GM13977 (cell line): ENCODE measurements around the gene DCXR.

Source experiments
- DNase-seq: peaks from one replicate; pipeline ENCODE4 v3.0.0; 2012; ENCODE audit warnings: low spot score
- in situ Hi-C: fragments of 300-500 bp; cut with MboI; formaldehyde crosslinking; loops from one replicate; pipeline ENCODE4 v1.12.0; 2022; ENCODE audit warnings: low sequenced_read_pairs, low pct_unique_long_range_greater_than_20kb, mixed read lengths, inconsistent platforms; ENCODE audit not compliant: unreplicated experiment
- TF ChIP-seq, protein P1 (sequence below): IDR thresholded peaks from 2 replicates; pipeline ENCODE4 v1.5.1; 2012; ENCODE audit warnings: mild to moderate bottlenecking, control low read depth; ENCODE audit not compliant: insufficient read depth; ENCODE audit errors: extremely low read depth, missing control alignments

DCXR gene

DNA sequence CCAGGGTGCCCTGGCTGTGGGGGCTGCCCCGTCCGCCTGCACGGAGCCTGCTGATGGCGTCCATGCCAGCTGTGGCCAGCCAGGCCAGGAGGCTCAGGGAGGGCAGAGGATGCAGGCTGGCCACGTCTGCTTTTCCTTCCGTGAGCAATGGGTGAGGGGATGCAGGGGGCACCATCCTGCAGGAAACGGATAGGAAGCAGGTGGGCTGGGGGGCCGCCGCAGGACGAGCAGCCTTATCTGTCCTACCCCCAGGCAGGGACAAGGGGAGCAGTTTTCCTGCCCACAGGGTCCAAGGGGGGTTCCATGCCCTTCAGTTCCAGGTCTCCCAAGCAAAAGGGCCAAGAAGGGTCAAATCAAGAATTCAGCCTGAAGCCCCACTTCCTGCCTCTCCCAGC is 21.4 kb upstream of the DCXR start:
- no peak for DNase-seq
- TF ChIP-seq, protein P1, sequence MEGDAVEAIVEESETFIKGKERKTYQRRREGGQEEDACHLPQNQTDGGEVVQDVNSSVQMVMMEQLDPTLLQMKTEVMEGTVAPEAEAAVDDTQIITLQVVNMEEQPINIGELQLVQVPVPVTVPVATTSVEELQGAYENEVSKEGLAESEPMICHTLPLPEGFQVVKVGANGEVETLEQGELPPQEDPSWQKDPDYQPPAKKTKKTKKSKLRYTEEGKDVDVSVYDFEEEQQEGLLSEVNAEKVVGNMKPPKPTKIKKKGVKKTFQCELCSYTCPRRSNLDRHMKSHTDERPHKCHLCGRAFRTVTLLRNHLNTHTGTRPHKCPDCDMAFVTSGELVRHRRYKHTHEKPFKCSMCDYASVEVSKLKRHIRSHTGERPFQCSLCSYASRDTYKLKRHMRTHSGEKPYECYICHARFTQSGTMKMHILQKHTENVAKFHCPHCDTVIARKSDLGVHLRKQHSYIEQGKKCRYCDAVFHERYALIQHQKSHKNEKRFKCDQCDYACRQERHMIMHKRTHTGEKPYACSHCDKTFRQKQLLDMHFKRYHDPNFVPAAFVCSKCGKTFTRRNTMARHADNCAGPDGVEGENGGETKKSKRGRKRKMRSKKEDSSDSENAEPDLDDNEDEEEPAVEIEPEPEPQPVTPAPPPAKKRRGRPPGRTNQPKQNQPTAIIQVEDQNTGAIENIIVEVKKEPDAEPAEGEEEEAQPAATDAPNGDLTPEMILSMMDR = no peak
- in situ Hi-C loops = no loop called here

DNA sequence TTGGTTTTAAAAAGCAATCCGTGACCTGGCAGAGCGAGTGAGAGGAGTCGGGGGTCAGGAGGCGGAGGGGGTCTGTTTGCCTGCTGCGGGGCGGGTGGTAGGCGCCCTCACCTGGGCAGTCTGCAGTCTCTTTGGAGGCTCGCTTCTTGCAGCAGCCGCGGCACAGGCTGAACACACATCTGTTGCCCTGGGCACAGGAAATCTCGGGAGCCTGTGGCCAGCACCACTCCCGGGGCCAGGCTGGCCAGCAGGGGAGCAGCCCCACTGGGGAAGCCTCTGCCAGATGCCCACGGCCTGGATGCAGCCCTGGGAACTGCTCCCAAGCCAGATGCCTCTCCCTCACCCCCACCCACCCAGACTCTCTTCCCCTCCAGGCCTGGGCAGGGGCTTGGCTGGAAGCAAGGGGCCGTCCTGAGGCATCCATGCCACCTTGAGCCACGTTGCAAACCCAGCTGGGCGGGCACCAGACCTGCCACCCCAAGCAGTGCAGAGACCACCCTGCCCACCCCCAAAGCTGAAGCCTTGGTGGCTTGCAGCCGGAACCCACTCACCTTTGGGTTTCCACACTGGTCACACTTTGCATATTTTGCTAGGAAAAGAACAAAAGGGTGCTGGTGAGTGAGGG is 20.8 kb upstream of the DCXR start:
- TF ChIP-seq, protein P1 = no peak
- DNase-seq = no peak
- in situ Hi-C loops = no loop called here

DNA sequence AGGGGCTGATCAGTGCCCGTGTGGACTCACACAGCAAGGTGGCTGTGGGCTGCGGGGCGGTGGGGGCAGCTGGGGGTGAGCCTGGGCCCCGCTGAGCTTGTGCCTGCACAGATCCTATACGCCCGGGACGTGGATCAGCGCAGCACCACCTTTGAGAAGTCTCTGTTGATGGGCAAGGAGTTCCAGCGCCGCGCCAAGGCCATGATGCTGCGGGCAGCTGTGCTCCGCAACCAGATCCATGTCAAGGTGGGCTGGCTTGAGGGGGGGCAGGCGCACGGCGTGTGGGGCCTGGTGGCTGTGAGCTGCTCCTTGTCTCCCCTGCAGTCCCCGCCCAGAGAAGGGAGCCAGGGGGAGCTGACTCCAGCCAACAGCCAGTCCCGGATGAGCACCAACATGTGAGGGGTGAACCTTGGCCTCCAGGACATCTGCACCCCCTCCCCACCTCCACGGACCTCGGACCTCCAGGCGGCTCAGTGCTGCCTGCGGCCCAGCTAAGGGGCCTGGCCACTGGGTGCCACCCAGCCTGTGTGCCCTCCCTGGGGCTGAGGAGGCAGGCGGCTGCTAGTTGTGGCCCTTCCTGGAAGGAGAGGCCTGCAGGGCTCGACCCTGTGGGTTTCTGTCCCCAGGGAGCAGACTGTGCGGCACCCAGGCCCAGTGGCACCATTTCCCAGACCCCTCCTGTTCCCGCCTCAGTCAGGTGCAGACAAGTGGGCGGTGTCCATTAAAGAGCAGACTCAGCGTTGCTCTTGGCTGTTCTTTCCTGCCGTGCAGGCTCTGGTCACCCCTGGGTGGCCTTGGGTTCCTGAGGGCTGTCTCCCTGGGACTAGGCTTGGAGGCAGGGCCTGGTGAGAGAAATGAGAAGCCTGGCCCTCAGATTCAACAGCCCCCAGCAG is 19.5 kb upstream of the DCXR start:
- TF ChIP-seq, protein P1 = no peak
- in situ Hi-C loops = no loop called here
- no peak for DNase-seq

DNA sequence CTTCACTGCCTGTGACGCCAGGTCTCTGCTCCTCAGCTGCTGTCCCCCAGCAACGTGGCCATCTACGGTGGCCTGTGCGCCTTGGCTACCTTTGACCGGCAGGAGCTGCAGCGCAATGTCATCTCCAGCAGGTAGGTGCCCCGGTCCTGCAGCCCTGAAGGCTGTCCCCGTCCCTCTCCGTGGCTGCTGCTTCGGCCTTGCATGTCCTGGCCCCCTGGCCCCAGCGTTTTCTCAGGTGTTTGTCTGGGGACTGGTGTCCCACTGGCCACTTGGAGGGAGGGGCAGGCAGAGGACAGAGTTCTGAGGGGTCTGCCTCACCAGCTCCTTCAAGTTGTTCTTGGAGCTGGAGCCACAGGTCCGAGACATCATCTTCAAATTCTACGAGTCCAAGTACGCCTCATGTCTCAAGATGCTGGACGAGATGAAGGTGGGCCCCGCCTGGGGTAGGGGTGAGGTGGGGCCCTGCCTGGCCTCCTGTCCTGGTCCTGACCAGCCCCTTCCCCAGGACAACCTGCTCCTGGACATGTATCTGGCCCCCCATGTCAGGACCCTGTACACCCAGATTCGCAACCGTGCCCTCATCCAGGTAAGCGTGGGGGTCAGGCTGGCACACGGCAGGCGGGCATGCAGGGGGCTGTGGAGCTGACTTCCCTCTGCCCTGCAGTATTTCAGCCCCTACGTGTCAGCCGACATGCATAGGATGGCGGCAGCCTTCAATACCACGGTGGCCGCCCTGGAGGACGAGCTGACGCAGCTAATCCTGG is 18.6 kb upstream of the DCXR start:
- in situ Hi-C loops = no loop called here
- DNase-seq = no peak

DNA sequence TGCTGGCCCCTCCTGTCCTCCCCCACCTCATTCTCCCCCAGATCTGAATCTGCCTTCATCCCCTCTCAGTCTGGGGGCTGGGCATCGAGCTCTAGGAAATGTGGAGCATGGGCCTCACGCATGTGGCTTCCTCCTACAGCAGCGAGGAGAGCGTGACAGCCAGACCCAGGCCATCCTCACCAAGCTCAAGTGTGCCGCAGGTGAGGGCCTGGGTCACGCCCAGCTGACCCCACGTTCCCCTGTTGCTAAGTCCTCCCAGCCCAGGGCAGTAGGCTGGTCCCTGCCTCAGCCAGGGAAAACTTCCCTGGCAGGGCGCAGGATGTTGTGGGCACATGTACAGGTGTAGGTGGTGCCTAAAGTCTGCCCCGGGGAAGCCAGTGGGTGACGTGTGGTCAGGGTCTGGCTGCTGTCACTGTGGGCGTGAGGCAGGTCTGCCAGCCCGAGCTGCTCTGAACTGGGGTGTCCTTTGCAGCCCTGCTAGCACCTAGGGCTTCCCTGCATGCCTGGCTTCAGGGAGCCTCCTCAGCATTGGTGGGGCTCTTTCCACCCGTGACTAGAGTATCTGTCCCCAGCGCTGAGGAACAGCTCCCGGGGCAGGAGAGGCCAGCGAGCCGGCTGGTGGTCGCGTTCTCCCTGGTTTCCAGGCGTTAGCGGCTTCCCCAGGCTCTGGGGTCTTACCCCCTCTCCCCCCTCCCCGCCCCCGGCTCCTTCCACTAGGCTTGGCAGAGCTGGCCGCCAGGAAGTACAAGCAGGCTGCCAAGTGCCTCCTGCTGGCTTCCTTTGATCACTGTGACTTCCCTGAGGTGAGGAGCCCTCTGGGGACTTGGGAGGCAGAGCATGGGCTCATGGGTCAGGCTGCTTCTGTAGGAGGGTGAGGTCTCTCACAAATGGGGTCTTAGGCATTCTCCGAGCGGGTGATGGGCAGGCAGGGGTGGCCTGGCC is 17.8 kb upstream of the DCXR start:
- TF ChIP-seq, protein P1 = no peak
- in situ Hi-C loops = no loop called here
- no peak for DNase-seq

More for the DNA sequence above, 18.6 kb upstream of the DCXR start:
- TF ChIP-seq, protein P1 = no peak
